CD4-positive, alpha-beta memory T cell (primary cell): ENCODE results near the gene LSM7. TPM values are rescaled to one million over a fixed set of nuclear protein-coding genes. Genes with fewer than 3 reads are reported as not detected.

Experiments
- CTCF ChIA-PET: fragments of 350-600 bp; sonication (Branson Sonifier 250); formaldehyde crosslinking; loops from one replicate; lab custom pipeline; 2021; ENCODE audit warnings: inconsistent platforms; ENCODE audit not compliant: partially characterized antibody; lab: Charles Lee
- POLR2A ChIA-PET: fragments of 350-600 bp; sonication (Branson Sonifier 250); formaldehyde crosslinking; loops from one replicate; lab custom pipeline; 2021; ENCODE audit not compliant: partially characterized antibody; lab: Charles Lee
- DNase-seq, 5 donors: peaks; one replicate each; pipeline versions ENCODE4 v3.0.0 to v3.0.0-alpha.2; 2020 to 2022; ENCODE audit warnings: mixed read lengths in 1 of 5
- H3K27ac ChIP-seq: one replicate; pipeline ENCODE4 v1.7.0; 2013; ENCODE audit warnings: low read depth, low read length
- H3K27me3 ChIP-seq: 2 replicates; pipeline ENCODE4 v1.7.0; 2013; ENCODE audit warnings: mild to moderate bottlenecking, low read length, moderate library complexity; ENCODE audit not compliant: insufficient read depth
- H3K36me3 ChIP-seq: 2 replicates; pipeline ENCODE4 v1.7.0; 2013; ENCODE audit warnings: mild to moderate bottlenecking, low read length, moderate library complexity; ENCODE audit not compliant: insufficient read depth
- H3K4me1 ChIP-seq: 2 replicates; pipeline ENCODE4 v1.7.0; 2013; ENCODE audit warnings: mild to moderate bottlenecking, low read length, moderate library complexity; ENCODE audit not compliant: insufficient read depth
- H3K4me3 ChIP-seq, 2 donors: one replicate each; pipeline ENCODE4 v1.7.0; 2013; ENCODE audit warnings: low read length in 2 of 2, mild to moderate bottlenecking in 1 of 2
- H3K9me3 ChIP-seq, 2 donors: one replicate each; pipeline ENCODE4 v1.7.0; 2013; ENCODE audit warnings: low read length in 2 of 2, control low read depth in 1 of 2; ENCODE audit not compliant: control insufficient read depth in 1 of 2
- H3K27ac Mint-ChIP-seq, 7 donors: one replicate each; pipeline ENCODE4 v1.8.0; 2020 to 2021; ENCODE audit warnings: mixed read lengths in 7 of 7, mild to moderate bottlenecking in 6 of 7, inconsistent platforms in 3 of 7, moderate library complexity in 3 of 7
- H3K27me3 Mint-ChIP-seq, 2 donors: one replicate each; pipeline ENCODE4 v1.8.0; 2020 to 2021; ENCODE audit warnings: mixed read lengths in 2 of 2
- H3K36me3 Mint-ChIP-seq, 2 donors: one replicate each; pipeline ENCODE4 v1.8.0; 2020 to 2021; ENCODE audit warnings: mixed read lengths in 2 of 2, inconsistent platforms in 1 of 2, mild to moderate bottlenecking in 1 of 2
- H3K4me1 Mint-ChIP-seq, 4 donors: one replicate each; pipeline ENCODE4 v1.8.0; 2020 to 2021; ENCODE audit warnings: mixed read lengths in 4 of 4, mild to moderate bottlenecking in 1 of 4
- H3K4me3 Mint-ChIP-seq, 8 donors: one replicate each; pipeline ENCODE4 v1.8.0; 2020 to 2021; ENCODE audit warnings: mixed read lengths in 8 of 8, mild to moderate bottlenecking in 7 of 8, moderate library complexity in 6 of 8, inconsistent platforms in 3 of 8
- H3K9me3 Mint-ChIP-seq, 8 donors: one replicate each; pipeline ENCODE4 v1.8.0; 2020 to 2021; ENCODE audit warnings: mixed read lengths in 8 of 8, mild to moderate bottlenecking in 5 of 8, inconsistent platforms in 3 of 8, moderate library complexity in 1 of 8
- intact Hi-C: fragments of 100-400 bp; cut with micrococcal nuclease; formaldehyde crosslinking; loops from one replicate; pipeline ENCODE4 v1.15.1; 2023
- polyA plus RNA-seq, 2 donors: library from polyadenylated mRNA; unstranded; fragments of 300-500 nt; fragmentation: Illumina TruSeq; gene quantifications; one replicate each; pipeline ENCODE4 v1.2.3, GENCODE V29; 2021
- total RNA-seq, 2 experiments: library from RNA; stranded (reverse); gene quantifications; one replicate each; pipeline ENCODE4 v1.2.3, GENCODE V29; 2021

Gene LSM7
- total and polyA plus RNA-seq, 4 experiments from 2014 or later: 107 to 171 (median 137) TPM

GRCh38 chr19:2345076-2345475 lies 16.7 kb upstream of the LSM7 start:
- intact Hi-C loops: no loop called here

DNA sequence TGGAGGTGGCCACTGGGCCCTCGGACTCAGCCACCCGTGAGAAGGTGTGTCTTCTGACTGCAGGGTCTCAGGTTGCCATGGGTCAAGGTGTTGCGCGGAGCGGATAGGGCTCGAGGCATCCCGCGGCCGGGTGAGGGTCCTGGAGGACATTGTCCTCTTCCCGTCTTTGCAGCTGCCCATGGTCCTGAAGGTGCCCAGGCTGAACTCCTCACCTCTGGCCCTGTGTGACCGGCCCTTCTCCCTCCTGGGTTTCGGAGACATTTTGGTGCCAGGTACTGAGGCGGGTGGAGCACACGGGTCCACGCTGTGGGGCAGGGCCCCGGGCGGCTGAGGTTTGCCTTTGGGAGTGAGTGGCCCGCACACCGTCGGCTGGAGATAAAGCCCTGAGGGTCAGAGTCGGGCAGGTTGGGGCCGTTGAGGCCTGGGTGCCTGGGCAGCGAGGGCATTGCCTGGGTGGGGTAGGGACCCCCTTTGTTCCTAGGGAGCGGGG lies 16.0 kb upstream of the LSM7 start:
- CTCF ChIA-PET: no interaction called here
- Histone ChIP-seq H3K4me3 (no peak overlapping the region), H3K27ac (no peak overlapping the region), H3K9me3 (no peaks in the 10 kb centered on the region), H3K36me3 (no peaks in the 10 kb centered on the region), H3K4me1 (no peaks in the 10 kb centered on the region), H3K27me3 (no peaks in the 10 kb centered on the region)
- DNase-seq: no peak
- intact Hi-C loops: no loop called here
- Mint-ChIP-seq H3K27me3 (no peaks in the 10 kb centered on the region), H3K36me3 (peaks cover 3% of the 10 kb centered on the region in 2 donors), H3K4me1 (no peaks in the 10 kb centered on the region), H3K4me3 (no peak overlapping the region), H3K27ac (no peak overlapping the region), H3K9me3 (no peaks in the 10 kb centered on the region)
- POLR2A ChIA-PET: no interaction called here

More at GRCh38 chr19:2345076-2345475, 16.7 kb upstream of the LSM7 start:
- Mint-ChIP-seq H3K36me3 (peaks cover 3% of the 10 kb centered on the region in 2 donors), H3K9me3 (no peaks in the 10 kb centered on the region), H3K4me3 (no peak overlapping the region), H3K27me3 (no peaks in the 10 kb centered on the region), H3K27ac (no peak overlapping the region), H3K4me1 (no peaks in the 10 kb centered on the region)
- DNase-seq: no peak
- H3K9me3 ChIP-seq: no peaks in the 10 kb centered on the region
- peaks cover 4% of the 10 kb centered on the region for H3K36me3 ChIP-seq
- ChIA-PET CTCF (no interaction called here), POLR2A (no interaction called here)
- no peaks in the 10 kb centered on the region for H3K27me3 ChIP-seq
- no peak overlapping the region for H3K27ac ChIP-seq
- H3K4me3 ChIP-seq: no peak overlapping the region
- H3K4me1 ChIP-seq: no peaks in the 10 kb centered on the region

GRCh38 chr19:2343289-2343982 lies 15.1 kb upstream of the LSM7 start:
- Mint-ChIP-seq H3K27ac (no peak overlapping the region), H3K4me1 (no peaks in the 10 kb centered on the region), H3K36me3 (peaks cover 3% of the 10 kb centered on the region in 2 donors), H3K4me3 (no peak overlapping the region), H3K27me3 (no peaks in the 10 kb centered on the region), H3K9me3 (no peaks in the 10 kb centered on the region)
- Histone ChIP-seq H3K4me3 (no peak overlapping the region), H3K4me1 (no peaks in the 10 kb centered on the region), H3K9me3 (no peaks in the 10 kb centered on the region), H3K27me3 (no peaks in the 10 kb centered on the region), H3K27ac (no peak overlapping the region), H3K36me3 (no peaks in the 10 kb centered on the region)
- no peak for DNase-seq
- intact Hi-C loops: no loop called here
- ChIA-PET CTCF (no interaction called here), POLR2A (no interaction called here)

- Mint-ChIP-seq H3K36me3 (peaks cover 3% of the 10 kb centered on the region in 2 donors), H3K4me1 (no peaks in the 10 kb centered on the region), H3K27me3 (no peaks in the 10 kb centered on the region), H3K4me3 (no peak overlapping the region), H3K9me3 (no peaks in the 10 kb centered on the region), H3K27ac (no peak overlapping the region)
- Histone ChIP-seq H3K27me3 (no peaks in the 10 kb centered on the region), H3K9me3 (no peaks in the 10 kb centered on the region), H3K36me3 (no peaks in the 10 kb centered on the region), H3K27ac (no peak overlapping the region), H3K4me3 (no peak overlapping the region), H3K4me1 (no peaks in the 10 kb centered on the region)
- intact Hi-C loops: no loop called here
- DNase-seq: peak in 1 of 5 donors; percentile 4
- POLR2A ChIA-PET: no interaction called here
- CTCF ChIA-PET: no interaction called here
These were observed 14.4 kb upstream of the LSM7 start for GRCh38 chr19:2342656-2343288.

DNA sequence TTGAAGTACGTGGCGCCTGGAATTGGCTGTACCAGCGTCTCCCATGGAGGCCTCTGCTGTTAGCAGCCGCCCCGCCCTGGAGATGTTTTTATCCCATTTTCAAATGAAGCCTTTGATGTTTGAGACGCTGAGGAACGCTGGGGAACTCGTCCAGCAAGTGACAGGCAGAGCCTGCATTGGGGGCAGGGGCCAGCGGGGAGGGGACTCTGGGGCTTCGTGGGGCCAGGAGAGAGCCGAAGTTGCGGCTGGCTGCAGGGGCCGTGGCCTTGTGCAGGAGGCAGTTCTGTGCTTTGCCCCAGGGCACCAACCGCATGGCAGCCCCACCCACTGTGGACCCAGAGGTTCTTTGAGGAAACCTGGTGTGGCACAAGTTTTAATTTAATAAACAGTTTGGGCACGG lies 13.6 kb upstream of the LSM7 start:
- peak in 1 of 5 donors; percentile 2 for DNase-seq
- Histone ChIP-seq H3K27me3 (no peaks in the 10 kb centered on the region), H3K27ac (no peak overlapping the region), H3K9me3 (no peaks in the 10 kb centered on the region), H3K4me3 (no peak overlapping the region), H3K4me1 (no peaks in the 10 kb centered on the region), H3K36me3 (no peaks in the 10 kb centered on the region)
- H3K4me3 Mint-ChIP-seq: no peak overlapping the region
- POLR2A ChIA-PET: no interaction called here
- H3K27me3 Mint-ChIP-seq: no peaks in the 10 kb centered on the region
- H3K9me3 Mint-ChIP-seq: no peaks in the 10 kb centered on the region
- CTCF ChIA-PET: no interaction called here
- intact Hi-C loops: no loop called here
- H3K36me3 Mint-ChIP-seq: peaks cover 3% of the 10 kb centered on the region in 2 donors
- H3K27ac Mint-ChIP-seq: no peak overlapping the region
- H3K4me1 Mint-ChIP-seq: no peaks in the 10 kb centered on the region

DNA sequence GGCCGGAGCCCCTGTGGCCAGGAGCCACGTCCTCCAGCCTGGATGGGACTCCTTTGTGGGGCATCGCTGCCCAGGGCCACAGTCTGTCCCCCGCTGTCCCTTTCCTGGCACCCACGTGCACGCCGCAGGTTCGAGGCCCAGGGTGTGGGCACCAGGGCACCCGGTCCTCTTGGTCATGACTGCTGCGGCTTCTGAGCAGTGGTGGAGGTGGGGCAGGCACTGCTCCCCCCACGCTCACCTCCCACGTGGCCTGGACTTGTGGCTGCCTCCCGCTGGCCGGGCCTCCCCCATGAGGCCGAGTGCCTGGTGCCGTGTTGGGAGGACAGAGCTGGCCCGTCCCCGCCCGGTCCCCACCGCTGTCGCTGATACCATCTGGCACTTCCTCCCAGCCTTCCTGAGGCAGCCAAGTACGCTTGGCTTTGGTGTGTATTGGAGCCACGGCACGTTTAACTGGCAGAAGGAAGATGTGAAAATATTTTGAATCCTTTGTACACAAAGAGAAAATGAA lies 12.9 kb upstream of the LSM7 start:
- no peak overlapping the region for H3K4me3 ChIP-seq
- POLR2A ChIA-PET: no interaction called here
- H3K27ac ChIP-seq: no peak overlapping the region
- peaks cover 3 to 5% of the 10 kb centered on the region in 2 donors for H3K36me3 Mint-ChIP-seq
- peaks cover under 1 to 4% (median 2%) of the 10 kb centered on the region in 4 donors for H3K4me1 Mint-ChIP-seq
- CTCF ChIA-PET: no interaction called here
- DNase-seq: peak in 1 of 5 donors; percentile 11
- intact Hi-C loops: no loop called here
- H3K4me1 ChIP-seq: no peaks in the 10 kb centered on the region
- H3K9me3 ChIP-seq: no peaks in the 10 kb centered on the region
- no peaks in the 10 kb centered on the region for H3K27me3 ChIP-seq
- H3K27ac Mint-ChIP-seq: peak overlapping the region in 1 of 7 donors; percentile 52
- H3K36me3 ChIP-seq: no peaks in the 10 kb centered on the region
- no peaks in the 10 kb centered on the region for H3K27me3 Mint-ChIP-seq
- no peaks in the 10 kb centered on the region for H3K9me3 Mint-ChIP-seq
- no peak overlapping the region for H3K4me3 Mint-ChIP-seq

DNA sequence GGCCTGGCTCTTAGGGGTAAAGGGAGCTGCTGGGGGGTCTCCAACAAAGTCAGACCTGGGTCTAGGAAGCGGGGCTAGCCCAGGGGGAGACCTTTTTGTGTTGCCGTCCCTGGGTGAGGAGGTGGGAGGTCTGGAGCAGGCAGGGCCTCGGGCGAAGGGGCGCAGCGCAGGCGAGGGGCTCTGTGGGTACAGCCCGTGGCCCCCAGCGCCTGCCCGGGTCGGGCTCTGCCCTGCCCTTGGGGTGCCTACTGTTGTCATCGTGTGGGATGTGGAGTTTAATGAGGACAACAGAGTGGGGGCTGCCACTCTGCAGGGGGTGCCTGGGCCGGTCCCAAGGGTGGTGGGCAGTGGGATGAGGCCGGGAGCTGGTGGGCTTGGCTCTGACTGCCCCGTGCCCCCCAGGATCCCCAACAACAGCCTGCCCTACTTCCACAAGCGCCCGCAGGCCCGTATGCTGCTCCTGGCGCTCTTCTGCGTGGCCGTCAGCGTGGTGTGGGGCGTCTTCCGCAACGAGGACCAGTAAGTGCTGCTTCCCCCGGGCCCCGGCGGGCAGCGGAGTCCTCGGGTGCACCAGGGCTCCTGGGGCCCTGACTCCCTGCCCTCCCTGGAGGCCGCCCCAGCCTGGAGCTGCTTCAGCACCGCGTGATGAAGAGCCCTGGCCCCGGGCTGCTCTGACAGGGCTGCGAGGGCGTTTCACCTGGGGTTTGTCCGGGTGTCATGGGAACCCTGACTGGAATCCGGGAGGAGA lies 12.3 kb upstream of the LSM7 start:
- no peak overlapping the region for H3K27ac Mint-ChIP-seq
- Histone ChIP-seq H3K9me3 (no peaks in the 10 kb centered on the region), H3K27ac (no peak overlapping the region), H3K36me3 (no peaks in the 10 kb centered on the region), H3K4me1 (no peaks in the 10 kb centered on the region), H3K4me3 (no peak overlapping the region), H3K27me3 (no peaks in the 10 kb centered on the region)
- peaks cover under 1 to 8% of the 10 kb centered on the region in 2 donors for H3K36me3 Mint-ChIP-seq
- peak in 1 of 5 donors; percentile 5 for DNase-seq
- intact Hi-C loops: no loop called here
- no peaks in the 10 kb centered on the region for H3K27me3 Mint-ChIP-seq
- H3K4me3 Mint-ChIP-seq: peak overlapping the region in 1 of 8 donors; percentile 31
- ChIA-PET CTCF (no interaction called here), POLR2A (no interaction called here)
- H3K4me1 Mint-ChIP-seq: peaks cover 7 to 10% (median 8%) of the 10 kb centered on the region in 4 donors
- H3K9me3 Mint-ChIP-seq: no peaks in the 10 kb centered on the region
